Type B pancreatic cell (in vitro differentiated cells): ENCODE results near the gene PCNT. TPM values are rescaled to one million over a fixed set of nuclear protein-coding genes. Genes with fewer than 3 reads are reported as not detected.

Experiments used
- DNase-seq: peaks from one replicate; pipeline ENCODE4 v3.0.0; 2021; ENCODE audit warnings: mixed read lengths; ENCODE audit not compliant: unreplicated experiment; ENCODE audit errors: extremely low spot score
- H3K27ac Mint-ChIP-seq: 2 replicates; pipeline ENCODE4 v1.8.0; 2021; ENCODE audit warnings: mild to moderate bottlenecking, mixed read lengths
- H3K27me3 Mint-ChIP-seq: 2 replicates; pipeline ENCODE4 v1.8.0; 2021; ENCODE audit warnings: mixed read lengths
- H3K36me3 Mint-ChIP-seq: 2 replicates; pipeline ENCODE4 v1.8.0; 2021; ENCODE audit warnings: mixed read lengths
- H3K4me1 Mint-ChIP-seq: one replicate; pipeline ENCODE4 v1.8.0; 2021; ENCODE audit warnings: mixed read lengths; ENCODE audit not compliant: unreplicated experiment
- H3K4me3 Mint-ChIP-seq: 2 replicates; pipeline ENCODE4 v1.8.0; 2021; ENCODE audit warnings: mild to moderate bottlenecking, mixed read lengths
- H3K9me3 Mint-ChIP-seq: 2 replicates; pipeline ENCODE4 v1.8.0; 2021; ENCODE audit warnings: mixed read lengths
- total RNA-seq: library from RNA; stranded (reverse); gene quantifications from 2 replicates; pipeline ENCODE4 v1.2.1, GENCODE V29; 2021; ENCODE audit warnings: low replicate concordance
- TF ChIP-seq, protein P1 (sequence below): fragments of 200-600 bp; sonication (generic); conservative IDR thresholded peaks from 2 replicates; pipeline ENCODE4 v1.5.0; 2021; ENCODE audit warnings: antibody characterized with exemption, mild to moderate bottlenecking

Gene PCNT
- total RNA-seq, 1 donor from 2014 or later, result 50.3 TPM

GRCh38 chr21:46413365-46413696 lies 89.4 kb downstream of the PCNT start:
- Mint-ChIP-seq H3K9me3 (no peaks in the 10 kb centered on the region), H3K4me1 (no peaks in the 10 kb centered on the region), H3K4me3 (no peak overlapping the region), H3K36me3 (peaks cover 14% of the 10 kb centered on the region), H3K27me3 (no peaks in the 10 kb centered on the region), H3K27ac (no peak overlapping the region)
- TF ChIP-seq, protein P1, sequence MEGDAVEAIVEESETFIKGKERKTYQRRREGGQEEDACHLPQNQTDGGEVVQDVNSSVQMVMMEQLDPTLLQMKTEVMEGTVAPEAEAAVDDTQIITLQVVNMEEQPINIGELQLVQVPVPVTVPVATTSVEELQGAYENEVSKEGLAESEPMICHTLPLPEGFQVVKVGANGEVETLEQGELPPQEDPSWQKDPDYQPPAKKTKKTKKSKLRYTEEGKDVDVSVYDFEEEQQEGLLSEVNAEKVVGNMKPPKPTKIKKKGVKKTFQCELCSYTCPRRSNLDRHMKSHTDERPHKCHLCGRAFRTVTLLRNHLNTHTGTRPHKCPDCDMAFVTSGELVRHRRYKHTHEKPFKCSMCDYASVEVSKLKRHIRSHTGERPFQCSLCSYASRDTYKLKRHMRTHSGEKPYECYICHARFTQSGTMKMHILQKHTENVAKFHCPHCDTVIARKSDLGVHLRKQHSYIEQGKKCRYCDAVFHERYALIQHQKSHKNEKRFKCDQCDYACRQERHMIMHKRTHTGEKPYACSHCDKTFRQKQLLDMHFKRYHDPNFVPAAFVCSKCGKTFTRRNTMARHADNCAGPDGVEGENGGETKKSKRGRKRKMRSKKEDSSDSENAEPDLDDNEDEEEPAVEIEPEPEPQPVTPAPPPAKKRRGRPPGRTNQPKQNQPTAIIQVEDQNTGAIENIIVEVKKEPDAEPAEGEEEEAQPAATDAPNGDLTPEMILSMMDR, result no peak
- no peak for DNase-seq

GRCh38 chr21:46414965-46415275 lies 91.0 kb downstream of the PCNT start:
- no peak overlapping the region for H3K27ac Mint-ChIP-seq
- TF ChIP-seq, protein P1, result no peak
- no peaks in the 10 kb centered on the region for H3K27me3 Mint-ChIP-seq
- H3K4me1 Mint-ChIP-seq, result no peaks in the 10 kb centered on the region
- no peak overlapping the region for H3K4me3 Mint-ChIP-seq
- no peak for DNase-seq
- H3K9me3 Mint-ChIP-seq, result no peaks in the 10 kb centered on the region
- peaks cover 14% of the 10 kb centered on the region for H3K36me3 Mint-ChIP-seq

DNA sequence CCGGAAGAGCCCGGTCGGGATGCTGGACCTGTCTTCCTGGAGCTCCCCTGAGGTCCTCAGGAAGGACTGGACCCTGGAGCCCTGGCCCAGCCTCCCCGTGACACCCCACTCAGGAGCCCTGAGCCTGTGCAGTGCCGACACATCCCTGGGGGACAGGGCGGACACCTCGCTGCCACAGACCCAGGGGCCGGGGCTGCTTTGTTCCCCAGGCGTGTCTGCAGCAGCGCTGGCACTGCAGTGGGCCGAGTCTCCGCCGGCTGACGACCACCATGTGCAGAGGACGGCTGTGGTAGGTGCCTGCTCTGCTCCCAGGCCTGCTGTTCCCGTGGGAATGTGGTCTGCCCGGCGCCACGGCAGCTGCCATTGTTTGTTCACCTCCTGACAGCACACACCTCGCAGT lies 92.6 kb downstream of the PCNT start:
- TF ChIP-seq, protein P1, result no peak
- DNase-seq, result no peak
- Mint-ChIP-seq H3K27me3 (no peaks in the 10 kb centered on the region), H3K4me3 (no peak overlapping the region), H3K9me3 (no peaks in the 10 kb centered on the region), H3K4me1 (no peaks in the 10 kb centered on the region), H3K36me3 (peaks cover 10% of the 10 kb centered on the region), H3K27ac (no peak overlapping the region)

GRCh38 chr21:46418265-46418946 lies 94.5 kb downstream of the PCNT start:
- no peak for DNase-seq
- H3K36me3 Mint-ChIP-seq, result peaks cover 10% of the 10 kb centered on the region
- no peaks in the 10 kb centered on the region for H3K9me3 Mint-ChIP-seq
- no peaks in the 10 kb centered on the region for H3K27me3 Mint-ChIP-seq
- no peak overlapping the region for H3K4me3 Mint-ChIP-seq
- TF ChIP-seq, protein P1, result no peak
- H3K27ac Mint-ChIP-seq, result no peak overlapping the region
- no peaks in the 10 kb centered on the region for H3K4me1 Mint-ChIP-seq

DNA sequence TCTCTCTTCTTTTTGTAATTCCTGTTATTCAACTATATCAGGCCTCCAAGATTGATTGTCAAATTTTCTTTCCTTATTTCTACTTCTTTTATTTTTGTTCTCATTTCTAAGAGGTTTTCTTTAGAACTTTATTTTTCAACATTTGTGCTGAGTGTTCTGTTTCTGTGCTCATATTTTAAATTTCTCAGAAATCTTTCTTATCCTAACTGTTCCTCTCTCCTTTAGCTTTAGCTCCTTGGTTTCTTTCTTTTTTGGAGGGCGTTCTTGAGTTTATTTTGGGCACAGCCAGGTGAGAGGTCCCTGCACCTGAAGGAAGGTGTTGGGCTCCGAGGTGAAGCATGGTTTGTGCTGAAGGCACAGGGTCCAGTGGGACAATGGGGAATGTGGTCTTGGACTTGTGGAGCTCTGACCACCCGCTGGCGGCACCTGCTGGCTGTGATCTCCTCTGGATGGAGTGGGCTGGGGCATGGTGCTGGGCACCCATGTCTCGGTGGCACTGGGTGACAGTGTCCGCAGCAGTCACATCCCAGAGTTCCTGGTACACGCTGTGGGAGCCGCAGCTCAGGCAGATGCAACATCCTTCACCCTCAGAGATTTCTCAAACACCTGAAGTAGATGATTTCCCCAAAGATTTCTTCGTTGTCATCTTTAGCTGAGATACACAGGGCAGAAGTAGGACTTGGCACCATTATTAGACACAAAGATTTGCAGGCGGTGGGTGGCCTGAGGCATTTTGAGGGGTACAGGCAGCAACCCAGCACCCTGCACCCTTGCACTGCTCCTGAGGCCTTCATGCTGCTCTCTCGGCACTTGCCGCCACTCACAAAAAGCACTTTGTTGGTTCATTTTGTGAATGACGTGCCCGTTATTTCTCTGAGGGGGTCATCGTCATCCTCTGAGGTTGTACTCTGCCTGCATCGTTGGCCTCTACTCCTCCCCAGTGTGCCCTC lies 96.6 kb downstream of the PCNT start:
- TF ChIP-seq, protein P1, result no peak
- H3K4me1 Mint-ChIP-seq, result no peaks in the 10 kb centered on the region
- H3K4me3 Mint-ChIP-seq, result no peak overlapping the region
- no peaks in the 10 kb centered on the region for H3K27me3 Mint-ChIP-seq
- H3K9me3 Mint-ChIP-seq, result no peaks in the 10 kb centered on the region
- DNase-seq, result no peak
- H3K36me3 Mint-ChIP-seq, result peaks cover 10% of the 10 kb centered on the region
- no peak overlapping the region for H3K27ac Mint-ChIP-seq
